Head of caudate nucleus (tissue), 42 donors: ENCODE data around the gene SGCG.

Experiments
- DNase-seq, 42 donors: peaks; one replicate each; pipeline versions ENCODE4 v3.0.0 to v3.0.0-alpha.2; 2020 to 2021; ENCODE audit warnings: mixed read lengths in 7 of 42
- intact Hi-C: fragments of 100-400 bp; cut with DNase I; formaldehyde crosslinking; loops from one replicate; pipeline ENCODE4 v1.15.0; 2022

SGCG gene

GRCh38 chr13:23367907-23368306 lies 187.1 kb downstream of the SGCG start:
- no peak for DNase-seq
- intact Hi-C loops: no loop called here

GRCh38 chr13:23372264-23372906 lies 191.6 kb downstream of the SGCG start:
- intact Hi-C loops: loop anchor here (10.0 kb wide), 1 partner anchor 62 kb away; the partner anchor contains the start of gene SACS

More at GRCh38 chr13:23372264-23372906, 191.6 kb downstream of the SGCG start:
- DNase-seq: no peak
